ENCODE measurements around the gene ACTG1. TPM values are rescaled to one million over a fixed set of nuclear protein-coding genes. Genes with fewer than 3 reads are reported as not detected.

Gene ACTG1
- total and polyA plus RNA-seq, 2 of the 13 experiments (the other 11 are each of a cell fraction or from before 2014, with no cell fraction given): 973 to 1,138 TPM

DNA sequence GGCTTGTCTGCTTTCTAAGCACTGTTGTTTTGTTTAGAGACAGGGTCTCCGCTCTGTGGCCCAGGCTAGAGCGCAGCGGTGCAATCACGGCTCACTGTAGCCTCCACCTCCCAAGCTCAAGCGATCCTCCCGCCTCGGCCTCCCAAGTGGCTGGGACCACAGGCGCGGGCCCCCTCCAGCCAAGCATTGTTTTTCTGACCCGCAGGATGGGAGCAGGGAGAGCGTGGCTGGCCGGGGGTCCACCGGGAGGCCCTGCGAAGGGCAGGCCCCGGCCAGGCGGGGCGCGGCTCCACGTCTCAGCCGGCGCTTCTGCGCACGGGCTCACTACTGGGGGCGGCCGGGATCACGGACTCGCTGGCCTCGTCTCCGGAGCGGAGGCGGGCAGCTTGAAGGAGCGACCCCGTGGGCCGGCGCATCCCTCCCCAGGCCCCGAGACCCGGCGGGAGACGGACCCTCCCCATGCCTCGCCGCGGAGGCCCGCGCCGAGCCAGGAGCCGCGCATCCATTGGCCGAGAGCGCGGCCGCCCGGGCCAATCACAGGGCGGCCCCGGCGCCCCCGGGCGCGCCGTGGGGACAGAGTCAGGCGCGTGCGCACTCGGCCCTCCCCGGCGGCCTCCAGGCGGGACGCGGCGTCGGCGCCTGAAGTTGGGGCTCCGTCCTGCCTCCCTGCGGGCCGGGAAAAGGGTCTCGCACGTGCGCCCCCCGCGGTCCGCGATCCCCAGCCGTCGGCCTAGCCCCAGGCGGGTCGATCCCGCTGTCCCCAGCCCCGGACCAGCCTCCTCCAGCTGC lies 24.9 kb downstream of the ACTG1 start (continued):
- TF ChIP-seq, protein P1, sequence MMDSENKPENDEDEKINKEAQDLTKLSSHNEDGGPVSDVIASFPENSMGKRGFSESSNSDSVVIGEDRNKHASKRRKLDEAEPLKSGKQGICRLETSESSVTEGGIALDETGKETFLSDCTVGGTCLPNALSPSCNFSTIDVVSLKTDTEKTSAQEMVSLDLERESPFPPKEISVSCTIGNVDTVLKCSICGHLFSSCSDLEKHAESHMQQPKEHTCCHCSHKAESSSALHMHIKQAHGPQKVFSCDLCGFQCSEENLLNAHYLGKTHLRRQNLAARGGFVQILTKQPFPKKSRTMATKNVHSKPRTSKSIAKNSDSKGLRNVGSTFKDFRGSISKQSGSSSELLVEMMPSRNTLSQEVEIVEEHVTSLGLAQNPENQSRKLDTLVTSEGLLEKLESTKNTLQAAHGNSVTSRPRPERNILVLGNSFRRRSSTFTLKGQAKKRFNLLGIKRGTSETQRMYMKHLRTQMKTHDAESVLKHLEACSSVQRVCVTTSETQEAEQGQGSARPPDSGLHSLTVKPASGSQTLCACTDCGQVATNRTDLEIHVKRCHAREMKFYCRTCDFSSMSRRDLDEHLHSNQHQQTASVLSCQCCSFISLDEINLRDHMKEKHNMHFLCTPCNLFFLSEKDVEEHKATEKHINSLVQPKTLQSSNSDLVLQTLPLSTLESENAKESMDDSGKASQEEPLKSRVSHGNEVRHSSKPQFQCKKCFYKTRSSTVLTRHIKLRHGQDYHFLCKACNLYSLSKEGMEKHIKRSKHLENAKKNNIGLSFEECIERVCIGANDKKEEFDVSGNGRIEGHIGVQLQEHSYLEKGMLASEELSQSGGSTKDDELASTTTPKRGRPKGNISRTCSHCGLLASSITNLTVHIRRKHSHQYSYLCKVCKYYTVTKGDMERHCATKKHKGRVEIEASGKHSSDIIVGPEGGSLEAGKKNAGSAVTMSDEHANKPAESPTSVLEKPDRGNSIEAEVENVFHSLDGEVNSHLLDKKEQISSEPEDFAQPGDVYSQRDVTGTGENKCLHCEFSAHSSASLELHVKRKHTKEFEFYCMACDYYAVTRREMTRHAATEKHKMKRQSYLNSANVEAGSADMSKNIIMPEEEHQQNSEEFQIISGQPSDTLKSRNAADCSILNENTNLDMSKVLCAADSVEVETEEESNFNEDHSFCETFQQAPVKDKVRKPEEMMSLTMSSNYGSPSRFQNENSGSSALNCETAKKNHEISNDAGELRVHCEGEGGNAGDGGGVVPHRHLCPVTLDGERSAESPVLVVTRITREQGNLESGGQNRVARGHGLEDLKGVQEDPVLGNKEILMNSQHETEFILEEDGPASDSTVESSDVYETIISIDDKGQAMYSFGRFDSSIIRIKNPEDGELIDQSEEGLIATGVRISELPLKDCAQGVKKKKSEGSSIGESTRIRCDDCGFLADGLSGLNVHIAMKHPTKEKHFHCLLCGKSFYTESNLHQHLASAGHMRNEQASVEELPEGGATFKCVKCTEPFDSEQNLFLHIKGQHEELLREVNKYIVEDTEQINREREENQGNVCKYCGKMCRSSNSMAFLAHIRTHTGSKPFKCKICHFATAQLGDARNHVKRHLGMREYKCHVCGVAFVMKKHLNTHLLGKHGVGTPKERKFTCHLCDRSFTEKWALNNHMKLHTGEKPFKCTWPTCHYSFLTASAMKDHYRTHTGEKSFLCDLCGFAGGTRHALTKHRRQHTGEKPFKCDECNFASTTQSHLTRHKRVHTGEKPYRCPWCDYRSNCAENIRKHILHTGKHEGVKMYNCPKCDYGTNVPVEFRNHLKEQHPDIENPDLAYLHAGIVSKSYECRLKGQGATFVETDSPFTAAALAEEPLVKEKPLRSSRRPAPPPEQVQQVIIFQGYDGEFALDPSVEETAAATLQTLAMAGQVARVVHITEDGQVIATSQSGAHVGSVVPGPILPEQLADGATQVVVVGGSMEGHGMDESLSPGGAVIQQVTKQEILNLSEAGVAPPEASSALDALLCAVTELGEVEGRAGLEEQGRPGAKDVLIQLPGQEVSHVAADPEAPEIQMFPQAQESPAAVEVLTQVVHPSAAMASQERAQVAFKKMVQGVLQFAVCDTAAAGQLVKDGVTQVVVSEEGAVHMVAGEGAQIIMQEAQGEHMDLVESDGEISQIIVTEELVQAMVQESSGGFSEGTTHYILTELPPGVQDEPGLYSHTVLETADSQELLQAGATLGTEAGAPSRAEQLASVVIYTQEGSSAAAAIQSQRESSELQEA (CRISPR knock-in tag; IDR thresholded peaks at IDR 0.05; ENCODE audit: not compliant biosample characterization): peak; percentile 92
- TF ChIP-seq ZNF331 (CRISPR knock-in tag; IDR thresholded peaks at IDR 0.05): no peak
- no peak for TF ChIP-seq KAT2B (IDR thresholded peaks at IDR 0.05; ENCODE audit: borderline replicate concordance, low read depth, low read length)
- TF ChIP-seq, protein P2, sequence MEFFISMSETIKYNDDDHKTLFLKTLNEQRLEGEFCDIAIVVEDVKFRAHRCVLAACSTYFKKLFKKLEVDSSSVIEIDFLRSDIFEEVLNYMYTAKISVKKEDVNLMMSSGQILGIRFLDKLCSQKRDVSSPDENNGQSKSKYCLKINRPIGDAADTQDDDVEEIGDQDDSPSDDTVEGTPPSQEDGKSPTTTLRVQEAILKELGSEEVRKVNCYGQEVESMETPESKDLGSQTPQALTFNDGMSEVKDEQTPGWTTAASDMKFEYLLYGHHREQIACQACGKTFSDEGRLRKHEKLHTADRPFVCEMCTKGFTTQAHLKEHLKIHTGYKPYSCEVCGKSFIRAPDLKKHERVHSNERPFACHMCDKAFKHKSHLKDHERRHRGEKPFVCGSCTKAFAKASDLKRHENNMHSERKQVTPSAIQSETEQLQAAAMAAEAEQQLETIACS (CRISPR knock-in tag; IDR thresholded peaks at IDR 0.05): no peak; the same call in 1 of the 2 replicates
- no peak for TF ChIP-seq BRCA1 (CRISPR knock-in tag; IDR thresholded peaks at IDR 0.05)
- no peak for TF ChIP-seq SP5 (CRISPR knock-in tag; IDR thresholded peaks at IDR 0.05; ENCODE audit: borderline replicate concordance, low read depth)
- no peak for TF ChIP-seq NFATC3 (CRISPR knock-in tag; IDR thresholded peaks at IDR 0.05)
- peak; percentile 65 for TF ChIP-seq TBX2 (CRISPR knock-in tag; IDR thresholded peaks at IDR 0.05; ENCODE audit: borderline replicate concordance)
- TF ChIP-seq, protein P3, sequence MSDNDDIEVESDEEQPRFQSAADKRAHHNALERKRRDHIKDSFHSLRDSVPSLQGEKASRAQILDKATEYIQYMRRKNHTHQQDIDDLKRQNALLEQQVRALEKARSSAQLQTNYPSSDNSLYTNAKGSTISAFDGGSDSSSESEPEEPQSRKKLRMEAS (IDR thresholded peaks at IDR 0.05): peak; percentile 95
- TF ChIP-seq HOXA5 (CRISPR knock-in tag; IDR thresholded peaks at IDR 0.05): peak; percentile 28; the same call in 1 of the 2 replicates
- TF ChIP-seq NR2F1 (CRISPR knock-in tag; IDR thresholded peaks at IDR 0.05): no peak
- TF ChIP-seq, protein P4, sequence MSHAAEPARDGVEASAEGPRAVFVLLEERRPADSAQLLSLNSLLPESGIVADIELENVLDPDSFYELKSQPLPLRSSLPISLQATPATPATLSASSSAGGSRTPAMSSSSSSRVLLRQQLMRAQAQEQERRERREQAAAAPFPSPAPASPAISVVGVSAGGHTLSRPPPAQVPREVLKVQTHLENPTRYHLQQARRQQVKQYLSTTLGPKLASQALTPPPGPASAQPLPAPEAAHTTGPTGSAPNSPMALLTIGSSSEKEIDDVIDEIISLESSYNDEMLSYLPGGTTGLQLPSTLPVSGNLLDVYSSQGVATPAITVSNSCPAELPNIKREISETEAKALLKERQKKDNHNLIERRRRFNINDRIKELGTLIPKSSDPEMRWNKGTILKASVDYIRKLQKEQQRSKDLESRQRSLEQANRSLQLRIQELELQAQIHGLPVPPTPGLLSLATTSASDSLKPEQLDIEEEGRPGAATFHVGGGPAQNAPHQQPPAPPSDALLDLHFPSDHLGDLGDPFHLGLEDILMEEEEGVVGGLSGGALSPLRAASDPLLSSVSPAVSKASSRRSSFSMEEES (CRISPR knock-in tag; IDR thresholded peaks at IDR 0.05): peak; percentile 30; the same call in 1 of the 2 replicates
- TF ChIP-seq ZNF10 (CRISPR knock-in tag; IDR thresholded peaks at IDR 0.05; ENCODE audit: borderline replicate concordance, low read depth): no peak
- TF ChIP-seq ZNF615 (CRISPR knock-in tag; IDR thresholded peaks at IDR 0.05; ENCODE audit: borderline replicate concordance): no peak
- TF ChIP-seq EEA1 (CRISPR knock-in tag; IDR thresholded peaks at IDR 0.05; ENCODE audit: borderline replicate concordance): no peak
- TF ChIP-seq JUND (CRISPR knock-in tag; IDR thresholded peaks at IDR 0.05): no peak
